ENCODE data around the gene KIAA1549.
"Not testable (repeated sequence)": the region's sequence is repeated elsewhere in the genome, so short reads cannot be mapped to it uniquely, and the experiment has no call there.

GRCh38 chr7:138811327-138811726 lies 169.9 kb downstream of the KIAA1549 start:
- not testable (repeated sequence) for TF ChIP-seq CTCF, POLR2AphosphoS5 (IDR thresholded peaks at IDR 0.05)

Measured in suprapubic skin (tissue), 3 donors.